ENCODE measurements around the gene GADD45G.

Gene GADD45G

DNA sequence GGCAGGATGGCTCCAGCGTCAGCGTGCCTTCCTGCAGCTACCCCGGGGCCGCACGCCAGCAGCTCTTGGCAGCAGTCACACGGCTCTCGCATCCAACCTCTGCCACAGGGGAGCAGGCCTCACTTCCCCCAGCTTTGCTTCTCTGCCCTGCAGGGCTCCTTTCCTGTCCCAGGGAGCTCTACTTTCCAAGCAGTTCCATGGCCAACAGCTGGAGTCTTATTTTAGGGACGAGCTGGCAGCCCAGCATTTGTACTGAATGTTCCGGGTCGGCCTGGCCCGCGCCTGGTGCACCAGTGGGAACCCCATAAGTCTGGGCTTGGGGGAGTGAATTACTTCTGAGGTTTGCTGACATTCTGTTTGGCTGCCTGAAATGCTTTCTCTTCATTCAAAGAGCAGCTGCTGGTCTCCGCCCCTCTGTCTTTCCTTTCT is 34.6 kb downstream of the GADD45G start:
- no peak overlapping the region for H3K27ac ChIP-seq
- TF ChIP-seq ZFX (IDR thresholded peaks at IDR 0.05; ENCODE audit: borderline replicate concordance) = no peak
- TF ChIP-seq, protein P1, sequence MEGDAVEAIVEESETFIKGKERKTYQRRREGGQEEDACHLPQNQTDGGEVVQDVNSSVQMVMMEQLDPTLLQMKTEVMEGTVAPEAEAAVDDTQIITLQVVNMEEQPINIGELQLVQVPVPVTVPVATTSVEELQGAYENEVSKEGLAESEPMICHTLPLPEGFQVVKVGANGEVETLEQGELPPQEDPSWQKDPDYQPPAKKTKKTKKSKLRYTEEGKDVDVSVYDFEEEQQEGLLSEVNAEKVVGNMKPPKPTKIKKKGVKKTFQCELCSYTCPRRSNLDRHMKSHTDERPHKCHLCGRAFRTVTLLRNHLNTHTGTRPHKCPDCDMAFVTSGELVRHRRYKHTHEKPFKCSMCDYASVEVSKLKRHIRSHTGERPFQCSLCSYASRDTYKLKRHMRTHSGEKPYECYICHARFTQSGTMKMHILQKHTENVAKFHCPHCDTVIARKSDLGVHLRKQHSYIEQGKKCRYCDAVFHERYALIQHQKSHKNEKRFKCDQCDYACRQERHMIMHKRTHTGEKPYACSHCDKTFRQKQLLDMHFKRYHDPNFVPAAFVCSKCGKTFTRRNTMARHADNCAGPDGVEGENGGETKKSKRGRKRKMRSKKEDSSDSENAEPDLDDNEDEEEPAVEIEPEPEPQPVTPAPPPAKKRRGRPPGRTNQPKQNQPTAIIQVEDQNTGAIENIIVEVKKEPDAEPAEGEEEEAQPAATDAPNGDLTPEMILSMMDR (IDR thresholded peaks at IDR 0.05) = no peak

DNA sequence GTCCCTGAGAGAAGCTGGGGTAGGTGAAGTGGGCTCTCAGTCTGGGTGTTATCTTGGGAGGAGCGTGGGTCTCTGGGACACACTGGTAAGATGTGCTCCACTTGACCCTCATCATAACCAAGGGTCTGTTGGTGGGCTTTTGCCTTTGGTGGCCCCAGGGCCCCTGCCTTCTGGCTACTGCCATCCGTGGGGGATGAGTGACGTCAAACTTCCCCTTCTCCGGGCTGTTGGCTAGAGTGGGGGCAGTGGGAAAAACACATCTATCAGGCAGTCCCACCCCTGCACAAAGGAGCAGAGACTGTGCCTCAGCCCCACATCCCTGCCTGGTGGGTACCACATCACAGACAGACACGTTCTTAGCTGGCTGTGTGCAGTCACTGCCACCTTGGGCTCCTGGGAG is 35.1 kb downstream of the GADD45G start:
- H3K27ac ChIP-seq = no peak overlapping the region
- TF ChIP-seq ZFX (IDR thresholded peaks at IDR 0.05; ENCODE audit: borderline replicate concordance) = no peak
- TF ChIP-seq, protein P1 (IDR thresholded peaks at IDR 0.05) = no peak

DNA sequence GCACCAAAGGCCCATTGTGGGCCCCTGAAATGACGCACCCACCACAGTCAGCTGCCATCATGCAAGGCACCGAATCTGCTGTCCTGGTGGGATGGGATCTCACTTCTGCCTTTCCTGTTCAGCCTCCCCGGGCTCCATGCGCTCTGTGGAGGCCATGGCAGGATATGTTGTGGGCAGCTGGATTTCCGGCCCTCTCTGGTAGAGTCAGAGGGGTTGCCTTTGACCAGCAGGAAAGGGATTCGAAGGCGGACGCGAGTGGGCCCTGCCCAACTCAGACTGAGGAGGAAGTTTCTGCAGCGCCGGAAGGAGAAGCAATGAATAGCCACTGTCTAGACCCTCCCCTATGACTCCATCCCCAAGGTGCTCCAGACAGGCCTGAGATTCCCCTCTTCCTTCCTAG is 35.5 kb downstream of the GADD45G start:
- no peak overlapping the region for H3K27ac ChIP-seq
- TF ChIP-seq ZFX (IDR thresholded peaks at IDR 0.05; ENCODE audit: borderline replicate concordance) = no peak
- TF ChIP-seq, protein P1 (IDR thresholded peaks at IDR 0.05) = no peak

DNA sequence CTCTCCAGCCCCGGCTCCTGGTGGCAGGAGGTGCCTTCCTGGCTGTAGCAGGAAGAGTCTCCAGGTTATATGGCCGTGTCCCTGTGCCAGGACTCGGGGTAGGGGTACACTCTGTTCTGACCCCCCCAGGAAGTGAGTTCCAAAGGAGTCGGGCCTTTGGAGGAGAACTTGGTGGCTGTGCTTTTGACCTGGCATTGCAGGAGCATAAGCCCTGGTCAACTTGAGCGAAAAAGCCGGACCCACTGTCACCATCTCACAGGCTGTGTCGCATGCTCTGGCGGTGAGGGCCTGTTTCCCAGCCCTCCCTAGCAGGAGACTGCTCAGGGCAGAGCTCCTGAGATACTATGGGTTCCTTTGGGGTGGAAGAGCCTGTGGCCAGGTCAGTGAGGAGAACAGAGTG is 36.0 kb downstream of the GADD45G start:
- TF ChIP-seq, protein P1 (IDR thresholded peaks at IDR 0.05) = no peak
- TF ChIP-seq ZFX (IDR thresholded peaks at IDR 0.05; ENCODE audit: borderline replicate concordance) = no peak
- H3K27ac ChIP-seq = no peak overlapping the region

DNA sequence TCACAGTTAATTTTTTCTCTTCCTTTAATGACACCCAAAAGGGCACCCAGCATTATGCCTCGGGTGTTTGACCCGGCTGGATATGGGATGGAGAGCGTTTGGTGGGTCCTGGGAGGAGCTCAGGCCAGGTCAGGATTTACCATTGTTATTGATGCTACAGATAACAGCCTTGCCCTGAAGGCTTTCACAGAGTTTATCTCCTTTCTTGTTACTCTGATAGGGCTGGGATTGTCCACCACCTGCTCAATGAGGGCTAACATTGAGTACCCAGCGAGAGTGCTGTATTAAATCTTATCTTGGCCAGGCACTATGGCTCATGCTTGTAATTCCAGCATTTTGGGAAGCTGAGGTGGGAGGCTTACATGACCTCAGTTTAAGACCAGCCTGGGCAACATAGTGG is 37.2 kb downstream of the GADD45G start:
- no peak overlapping the region for H3K27ac ChIP-seq
- TF ChIP-seq, protein P1 (IDR thresholded peaks at IDR 0.05) = no peak

DNA sequence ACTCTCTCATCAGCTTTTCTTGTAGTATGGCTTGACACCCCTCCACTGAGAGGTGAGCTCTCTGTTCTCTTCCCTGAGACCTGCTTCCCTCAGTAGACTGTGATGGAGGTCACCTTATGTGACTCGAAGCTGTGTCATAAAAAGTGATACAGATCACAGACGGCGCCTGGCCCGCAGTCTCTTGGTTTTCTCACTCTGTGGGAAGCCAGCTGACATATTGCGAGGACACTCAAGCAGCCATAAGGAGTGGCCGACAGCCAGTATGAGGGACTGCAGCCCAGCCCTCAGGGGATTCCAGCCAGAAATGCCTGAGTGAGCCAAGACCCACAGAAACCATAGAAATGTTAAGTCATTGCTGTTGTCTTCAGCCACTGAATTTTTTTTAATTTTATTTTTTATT is 38.0 kb downstream of the GADD45G start:
- no peak overlapping the region for H3K27ac ChIP-seq
- TF ChIP-seq, protein P1 (IDR thresholded peaks at IDR 0.05) = no peak
- TF ChIP-seq ZFX (IDR thresholded peaks at IDR 0.05; ENCODE audit: borderline replicate concordance) = no peak

DNA sequence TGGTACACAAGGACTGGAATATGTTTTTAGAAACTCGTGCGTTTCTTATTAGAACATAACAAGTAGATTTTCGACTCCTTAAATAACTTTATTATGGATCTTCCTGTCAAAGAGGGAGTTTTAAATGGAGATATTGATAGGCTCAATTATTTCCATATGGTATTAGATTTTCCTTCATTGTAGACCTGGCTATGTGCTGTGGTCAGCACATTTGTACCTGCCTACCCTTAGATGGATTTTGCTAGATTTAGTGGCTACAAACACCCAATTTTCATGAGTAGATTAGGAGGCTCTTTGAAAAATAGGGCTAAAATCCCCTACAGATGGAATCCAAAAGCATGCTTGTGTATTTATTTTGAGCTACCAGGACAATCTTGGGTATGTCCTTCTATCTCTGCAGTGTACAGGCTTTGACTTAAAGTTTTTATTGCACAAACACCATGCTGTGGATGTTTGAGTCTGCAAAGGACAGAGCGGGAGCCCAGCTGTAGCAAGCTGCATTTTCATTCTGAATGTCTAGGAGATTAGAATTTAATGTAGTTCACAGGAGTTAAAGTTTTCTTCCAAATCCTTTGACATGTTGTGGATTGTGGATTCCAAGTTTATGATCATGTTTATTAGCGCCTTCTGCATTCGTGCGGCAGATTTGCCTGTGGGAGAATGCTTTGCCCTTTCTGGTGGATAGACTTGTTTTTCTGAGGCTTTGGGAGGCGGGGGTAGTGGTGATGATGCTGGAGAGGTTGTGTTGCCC is 41.6 kb downstream of the GADD45G start:
- TF ChIP-seq, protein P1 (IDR thresholded peaks at IDR 0.05) = no peak
- TF ChIP-seq ZFX (IDR thresholded peaks at IDR 0.05; ENCODE audit: borderline replicate concordance) = no peak
- H3K27ac ChIP-seq = no peak overlapping the region
